Subcutaneous abdominal adipose tissue (tissue), 5 donors: ENCODE data around the gene U2AF2.

Experiments used
- H3K27ac ChIP-seq: one replicate; pipeline ENCODE4 v1.7.0; 2013; ENCODE audit warnings: low read depth, mild to moderate bottlenecking, inconsistent platforms, low read length, moderate library complexity
- H3K27me3 ChIP-seq, 5 donors: one replicate each; pipeline ENCODE4 v1.7.0; 2013; ENCODE audit warnings: low read length in 5 of 5, inconsistent platforms in 1 of 5; ENCODE audit not compliant: control insufficient read depth in 5 of 5, insufficient read depth in 4 of 5
- H3K36me3 ChIP-seq, 5 donors: one replicate each; pipeline ENCODE4 v1.7.0; 2013; ENCODE audit warnings: low read length in 5 of 5; ENCODE audit not compliant: control insufficient read depth in 5 of 5, insufficient read depth in 5 of 5
- H3K4me1 ChIP-seq, 5 donors: one replicate each; pipeline ENCODE4 v1.7.0; 2013; ENCODE audit warnings: low read length in 5 of 5, mild to moderate bottlenecking in 3 of 5, moderate library complexity in 1 of 5; ENCODE audit not compliant: control insufficient read depth in 5 of 5, insufficient read depth in 5 of 5
- H3K4me3 ChIP-seq, 5 donors: one replicate each; pipeline ENCODE4 v1.7.0; 2013; ENCODE audit warnings: low read length in 5 of 5, low read depth in 1 of 5
- H3K9ac ChIP-seq, 5 donors: one replicate each; pipeline ENCODE4 v1.7.0; 2013; ENCODE audit warnings: low read length in 5 of 5, mild to moderate bottlenecking in 4 of 5, moderate library complexity in 3 of 5
- H3K9me3 ChIP-seq, 5 donors: one replicate each; pipeline ENCODE4 v1.7.0; 2013; ENCODE audit warnings: low read length in 5 of 5; ENCODE audit not compliant: control insufficient read depth in 5 of 5
- donor health status: healthy.
- donor health status: healthy.
- donor health status: healthy.
- donor health status: healthy.
- donor health status: healthy.

The U2AF2 gene

GRCh38 chr19:55648585-55649267, 6.1 kb upstream of the U2AF2 start:
- peaks cover 0 to 20% (median 15%) of the 10 kb centered on the region in 5 donors for H3K36me3 ChIP-seq
- peaks cover 12 to 46% (median 42%) of the 10 kb centered on the region in 5 donors for H3K4me1 ChIP-seq
- H3K27ac ChIP-seq = peak overlapping the region; percentile 46
- peak overlapping the region; percentile 72 to 84 (median 76) for H3K4me3 ChIP-seq
- H3K9ac ChIP-seq = peak overlapping the region in 4 of 5 donors; percentile 72 to 91 (median 84)
- H3K9me3 ChIP-seq = no peaks in the 10 kb centered on the region
- no peaks in the 10 kb centered on the region for H3K27me3 ChIP-seq

DNA sequence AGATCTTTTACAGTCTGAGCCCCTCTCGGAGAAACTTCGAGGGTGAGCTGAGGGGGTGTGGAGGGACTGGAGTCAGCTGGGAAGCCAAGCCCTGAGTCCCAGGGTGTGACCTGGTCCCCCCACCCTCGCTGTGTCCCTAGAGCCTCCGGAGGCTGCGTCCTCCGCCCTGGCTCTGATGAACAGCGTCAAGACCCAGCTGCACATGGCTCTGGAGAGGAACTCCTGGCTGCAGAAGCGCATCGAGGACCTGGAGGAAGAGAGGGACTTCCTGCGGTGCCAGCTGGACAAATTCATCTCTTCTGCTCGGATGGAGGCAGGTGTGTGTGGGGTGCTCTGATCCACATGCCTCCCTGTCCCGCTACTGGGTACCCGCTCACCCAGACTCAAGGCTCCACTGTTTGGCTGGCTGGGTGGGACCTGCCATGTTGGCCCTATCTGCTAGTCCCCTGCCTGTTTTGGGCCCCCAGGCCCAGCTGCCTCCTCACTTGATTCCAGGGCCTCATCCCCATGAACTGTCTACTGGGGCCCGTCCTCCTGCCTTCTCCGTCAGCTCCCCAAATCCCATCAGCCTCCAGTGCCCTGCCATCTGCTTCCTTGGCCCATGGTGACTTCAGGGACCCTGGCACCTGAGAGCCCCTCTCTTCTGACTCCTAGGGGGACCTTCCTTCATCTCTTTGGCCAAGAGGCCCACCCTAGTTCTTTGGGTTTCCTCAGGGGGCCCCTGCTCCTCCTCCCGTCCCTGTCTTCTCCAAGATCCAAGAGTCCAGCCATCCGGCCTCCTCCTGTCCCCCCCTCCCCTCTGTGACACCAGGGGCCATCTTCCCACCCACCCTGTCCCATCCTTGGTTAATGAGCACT, 5.3 kb upstream of the U2AF2 start:
- Histone ChIP-seq H3K9ac (peak overlapping the region in 3 of 5 donors; percentile 72 to 89 (median 80)), H3K9me3 (no peaks in the 10 kb centered on the region), H3K27ac (no peak overlapping the region), H3K36me3 (peaks cover 0 to 19% (median 13%) of the 10 kb centered on the region in 5 donors), H3K27me3 (no peaks in the 10 kb centered on the region), H3K4me1 (peaks cover 14 to 38% (median 34%) of the 10 kb centered on the region in 5 donors), H3K4me3 (peak overlapping the region in 4 of 5 donors; percentile 72 to 84 (median 76))

DNA sequence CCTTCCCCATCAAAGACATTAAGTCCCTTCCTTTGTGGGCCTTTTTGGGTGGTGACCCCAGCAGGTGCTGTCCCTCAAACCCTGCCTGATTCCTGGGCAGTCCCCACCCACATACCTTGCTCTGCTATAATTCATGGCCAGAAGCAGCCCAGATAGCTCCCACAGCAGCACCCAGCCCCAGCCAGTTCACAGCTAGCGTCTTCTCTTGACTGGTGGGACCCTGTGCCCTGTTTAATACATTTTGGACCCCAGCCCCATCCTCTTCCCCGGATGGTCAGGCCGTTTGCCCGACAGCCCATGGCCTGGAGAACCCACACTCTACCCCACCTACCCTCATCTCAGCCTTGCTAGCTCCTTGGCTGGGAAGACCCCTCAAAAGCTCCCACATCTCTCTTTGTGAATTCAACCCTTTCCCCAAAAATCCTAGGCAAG, 4.7 kb upstream of the U2AF2 start:
- H3K9ac ChIP-seq = no peak overlapping the region
- peaks cover 0 to 13% (median 6%) of the 10 kb centered on the region in 5 donors for H3K36me3 ChIP-seq
- peaks cover 14 to 32% (median 28%) of the 10 kb centered on the region in 5 donors for H3K4me1 ChIP-seq
- no peak overlapping the region for H3K27ac ChIP-seq
- no peaks in the 10 kb centered on the region for H3K27me3 ChIP-seq
- no peaks in the 10 kb centered on the region for H3K9me3 ChIP-seq
- H3K4me3 ChIP-seq = no peak overlapping the region

- H3K9ac ChIP-seq = no peak overlapping the region
- H3K27ac ChIP-seq = no peak overlapping the region
- H3K27me3 ChIP-seq = no peaks in the 10 kb centered on the region
- H3K9me3 ChIP-seq = no peaks in the 10 kb centered on the region
- peaks cover 14 to 37% (median 30%) of the 10 kb centered on the region in 5 donors for H3K4me1 ChIP-seq
- H3K36me3 ChIP-seq = peaks cover 0 to 7% (median 3%) of the 10 kb centered on the region in 5 donors
- H3K4me3 ChIP-seq = no peak overlapping the region
These were observed 4.1 kb upstream of the U2AF2 start for GRCh38 chr19:55650602-55651230.

- H3K4me3 ChIP-seq = no peak overlapping the region
- no peak overlapping the region for H3K27ac ChIP-seq
- peaks cover 14 to 42% (median 35%) of the 10 kb centered on the region in 5 donors for H3K4me1 ChIP-seq
- no peak overlapping the region for H3K9ac ChIP-seq
- peaks cover 0 to 6% (median 3%) of the 10 kb centered on the region in 5 donors for H3K36me3 ChIP-seq
- no peaks in the 10 kb centered on the region for H3K9me3 ChIP-seq
- H3K27me3 ChIP-seq = no peaks in the 10 kb centered on the region
These were observed 3.6 kb upstream of the U2AF2 start for GRCh38 chr19:55651236-55651635.

DNA sequence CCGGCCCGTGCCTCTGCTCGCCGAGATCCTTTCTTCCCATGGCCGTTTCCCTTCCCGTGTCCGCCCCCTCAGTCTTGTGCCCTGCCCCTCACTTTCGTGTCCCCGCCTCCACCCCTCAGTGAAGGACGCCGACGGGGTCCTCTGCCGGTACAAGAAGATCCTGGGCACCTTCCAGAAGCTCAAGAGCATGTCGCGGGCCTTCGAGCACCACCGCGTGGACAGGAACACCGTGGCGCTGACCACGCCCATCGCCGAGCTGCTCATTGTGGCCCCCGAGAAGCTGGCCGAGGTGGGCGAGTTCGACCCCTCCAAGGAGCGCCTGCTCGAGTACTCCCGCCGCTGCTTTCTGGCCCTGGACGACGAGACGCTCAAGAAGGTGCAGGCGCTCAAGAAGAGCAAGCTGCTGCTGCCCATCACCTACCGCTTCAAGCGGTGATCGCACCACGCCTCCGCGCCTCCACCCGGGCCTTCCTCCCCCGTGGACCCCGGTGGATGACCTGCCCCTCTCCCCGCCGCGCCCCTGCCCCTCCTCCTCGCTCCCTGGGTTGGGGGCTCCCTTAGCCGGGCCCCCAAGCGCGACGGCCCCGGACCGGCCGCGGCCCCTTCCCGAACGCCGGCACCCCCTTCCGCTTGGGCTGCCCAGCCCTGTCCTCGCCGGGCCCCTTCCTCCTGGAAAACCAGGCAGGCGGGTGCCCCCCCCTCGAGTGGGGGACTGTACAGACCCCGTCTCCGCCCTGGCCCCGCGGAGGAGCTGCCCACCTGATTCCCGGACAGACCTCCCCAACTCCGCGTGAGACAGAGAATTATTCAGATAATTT, 2.3 kb upstream of the U2AF2 start:
- peaks cover 0 to 8% (median 6%) of the 10 kb centered on the region in 5 donors for H3K36me3 ChIP-seq
- H3K9ac ChIP-seq = no peak overlapping the region
- no peaks in the 10 kb centered on the region for H3K27me3 ChIP-seq
- no peak overlapping the region for H3K4me3 ChIP-seq
- H3K4me1 ChIP-seq = peaks cover 24 to 49% (median 41%) of the 10 kb centered on the region in 5 donors
- no peaks in the 10 kb centered on the region for H3K9me3 ChIP-seq
- H3K27ac ChIP-seq = no peak overlapping the region

DNA sequence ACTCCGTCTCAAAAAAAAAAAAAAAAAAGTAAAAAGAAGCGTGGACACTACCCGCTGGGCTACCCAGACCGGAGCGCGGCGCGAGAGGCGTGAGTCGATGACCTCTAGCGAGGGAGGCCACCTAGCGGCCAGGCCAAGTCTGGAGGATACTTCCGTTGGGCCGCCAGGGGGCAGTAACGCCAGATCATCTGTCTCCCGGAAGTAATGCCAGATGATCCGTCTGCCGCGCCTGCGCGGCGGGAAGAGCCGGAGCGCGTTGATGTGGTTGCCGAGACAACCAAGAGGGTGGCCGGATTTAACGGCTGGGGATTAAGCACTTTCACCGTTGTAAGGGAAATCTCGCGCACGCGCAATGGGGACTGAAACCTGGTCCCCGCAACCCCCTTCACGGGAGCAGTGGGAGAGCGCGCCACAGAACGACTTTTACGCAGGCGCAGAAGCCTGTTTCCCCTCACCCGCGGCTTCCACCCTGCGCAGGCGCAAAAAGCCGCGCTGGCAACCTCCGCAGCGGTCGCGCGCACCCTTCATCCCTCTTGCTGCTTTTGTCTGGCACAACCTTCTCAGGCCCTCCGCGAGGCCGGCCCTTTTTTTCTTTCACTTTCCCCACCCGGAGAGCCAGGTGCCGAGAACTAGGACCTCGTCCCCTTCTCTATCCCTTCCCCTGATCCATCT, 1.0 kb upstream of the U2AF2 start:
- Histone ChIP-seq H3K27me3 (no peaks in the 10 kb centered on the region), H3K9me3 (no peaks in the 10 kb centered on the region), H3K27ac (peak overlapping the region; percentile 94), H3K4me3 (peak overlapping the region; percentile 79 to 97 (median 89)), H3K9ac (peak overlapping the region; percentile 88 to 98 (median 97)), H3K36me3 (peaks cover 0 to 9% (median 8%) of the 10 kb centered on the region in 5 donors), H3K4me1 (peaks cover 28 to 50% (median 45%) of the 10 kb centered on the region in 5 donors)

- Histone ChIP-seq H3K9me3 (no peaks in the 10 kb centered on the region), H3K36me3 (peaks cover 0 to 16% (median 11%) of the 10 kb centered on the region in 5 donors), H3K27me3 (no peaks in the 10 kb centered on the region), H3K4me1 (peaks cover 23 to 50% (median 43%) of the 10 kb centered on the region in 5 donors), H3K4me3 (peak overlapping the region; percentile 79 to 97 (median 89)), H3K27ac (peak overlapping the region; percentile 94), H3K9ac (peak overlapping the region; percentile 88 to 98 (median 97))
These were observed 440 bp upstream of the U2AF2 start for GRCh38 chr19:55654323-55654867.
